HAP-1 (cell line): ENCODE data around the gene CISH.

Experiments
- DNase-seq, 2 experiments: peaks; one replicate each; pipeline ENCODE4 v3.0.0-alpha.2; 2016 to 2020; ENCODE audit warnings: low spot score in 2 of 2
- H3K27me3 ChIP-seq: fragments of 250-450 bp; sonication (Bioruptor Pico); 2 replicates; pipeline ENCODE4 v1.5.1; 2020; ENCODE audit warnings: low read depth, mild to moderate bottlenecking, moderate library complexity
- H3K36me3 ChIP-seq: fragments of 250-450 bp; sonication (Bioruptor Pico); replicated peaks from 2 replicates; pipeline ENCODE4 v1.5.1; 2020; ENCODE audit warnings: mild to moderate bottlenecking
- H3K4me1 ChIP-seq: fragments of 250-450 bp; sonication (Bioruptor Pico); 2 replicates; pipeline ENCODE4 v1.5.1; 2020; ENCODE audit warnings: mild to moderate bottlenecking
- H3K4me3 ChIP-seq: fragments of 250-450 bp; sonication (Bioruptor Pico); 2 replicates; pipeline ENCODE4 v1.5.1; 2020; ENCODE audit warnings: mild to moderate bottlenecking, moderate library complexity
- H3K9me3 ChIP-seq: fragments of 250-450 bp; sonication (Bioruptor Pico); 2 replicates; pipeline ENCODE4 v1.5.1; 2020; ENCODE audit warnings: mild to moderate bottlenecking, moderate library complexity
- in situ Hi-C: fragments of 300-500 bp; cut with MboI; formaldehyde crosslinking; loops from 3 replicates; pipeline ENCODE4 v1.14.3; 2020; ENCODE audit warnings: low sequenced_read_pairs, inconsistent platforms, mixed read lengths

The CISH gene, protein sequence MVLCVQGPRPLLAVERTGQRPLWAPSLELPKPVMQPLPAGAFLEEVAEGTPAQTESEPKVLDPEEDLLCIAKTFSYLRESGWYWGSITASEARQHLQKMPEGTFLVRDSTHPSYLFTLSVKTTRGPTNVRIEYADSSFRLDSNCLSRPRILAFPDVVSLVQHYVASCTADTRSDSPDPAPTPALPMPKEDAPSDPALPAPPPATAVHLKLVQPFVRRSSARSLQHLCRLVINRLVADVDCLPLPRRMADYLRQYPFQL

GRCh38 chr3:50611464-50612233 is at the start of gene CISH:
Gene CISH (minus strand): TSS chr3:50611774. CDS start chr3:50611650, 124 bp downstream.
- peak; percentile 96 to 98 for DNase-seq
- peaks cover 18% of the 10 kb centered on the region for H3K4me1 ChIP-seq
- H3K9me3 ChIP-seq = no peaks in the 10 kb centered on the region
- H3K4me3 ChIP-seq = peak within 1 kb of the TSS; percentile 59
- H3K36me3 ChIP-seq = no peaks in the 10 kb centered on the region
- in situ Hi-C loops = no loop called here
- no peaks in the 10 kb centered on the region for H3K27me3 ChIP-seq

GRCh38 chr3:50660386-50660785 is 48.8 kb upstream of the CISH start:
- Histone ChIP-seq H3K4me3 (no peak overlapping the region), H3K36me3 (no peaks in the 10 kb centered on the region), H3K27me3 (no peaks in the 10 kb centered on the region), H3K9me3 (no peaks in the 10 kb centered on the region), H3K4me1 (no peaks in the 10 kb centered on the region)
- DNase-seq = no peak
- in situ Hi-C loops = no loop called here

DNA sequence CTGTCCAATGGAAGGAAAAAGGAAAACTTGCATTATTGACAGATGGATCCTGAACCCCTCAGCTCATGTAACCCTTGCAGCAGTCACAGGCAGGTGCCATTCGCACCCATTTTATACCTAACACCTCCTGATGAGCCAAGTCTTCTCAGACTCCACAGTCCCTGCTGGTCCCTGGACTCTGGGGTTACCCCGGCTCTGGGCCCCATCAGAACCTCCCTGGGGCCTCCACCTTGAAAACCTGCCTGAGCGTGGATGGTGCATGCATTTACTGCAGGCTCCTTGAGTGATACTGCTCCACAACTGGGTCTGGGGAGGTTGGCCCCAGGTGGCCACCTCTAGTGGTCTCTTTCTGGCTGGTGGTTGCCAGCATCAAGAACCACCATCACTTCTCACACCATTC is 47.3 kb upstream of the CISH start:
- H3K4me3 ChIP-seq = no peak overlapping the region
- DNase-seq = no peak
- H3K36me3 ChIP-seq = no peaks in the 10 kb centered on the region
- H3K9me3 ChIP-seq = no peaks in the 10 kb centered on the region
- H3K27me3 ChIP-seq = no peaks in the 10 kb centered on the region
- H3K4me1 ChIP-seq = no peaks in the 10 kb centered on the region
- in situ Hi-C loops = no loop called here

DNA sequence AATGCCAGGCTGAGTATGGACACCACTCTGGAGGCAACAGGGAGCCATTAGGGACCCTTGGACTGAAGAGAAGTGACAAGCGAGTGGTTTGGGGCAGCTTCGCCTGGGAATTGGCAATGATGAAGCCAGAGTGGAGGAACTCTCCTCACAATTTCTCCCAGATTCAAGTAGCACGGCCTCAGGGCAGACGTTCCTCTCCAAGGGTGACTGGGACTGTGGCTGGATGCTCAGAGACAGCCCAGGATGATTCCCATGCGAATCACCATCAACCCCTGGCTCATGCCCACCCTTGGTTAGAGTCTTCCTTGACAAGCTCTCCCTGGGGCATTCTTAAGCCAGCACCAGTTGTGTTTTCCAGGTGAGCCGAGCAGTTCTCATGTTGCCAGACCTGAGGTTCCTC is 46.8 kb upstream of the CISH start:
- no peak for DNase-seq
- in situ Hi-C loops = no loop called here
- H3K4me1 ChIP-seq = no peaks in the 10 kb centered on the region
- no peaks in the 10 kb centered on the region for H3K27me3 ChIP-seq
- no peak overlapping the region for H3K4me3 ChIP-seq
- H3K9me3 ChIP-seq = no peaks in the 10 kb centered on the region
- no peaks in the 10 kb centered on the region for H3K36me3 ChIP-seq

DNA sequence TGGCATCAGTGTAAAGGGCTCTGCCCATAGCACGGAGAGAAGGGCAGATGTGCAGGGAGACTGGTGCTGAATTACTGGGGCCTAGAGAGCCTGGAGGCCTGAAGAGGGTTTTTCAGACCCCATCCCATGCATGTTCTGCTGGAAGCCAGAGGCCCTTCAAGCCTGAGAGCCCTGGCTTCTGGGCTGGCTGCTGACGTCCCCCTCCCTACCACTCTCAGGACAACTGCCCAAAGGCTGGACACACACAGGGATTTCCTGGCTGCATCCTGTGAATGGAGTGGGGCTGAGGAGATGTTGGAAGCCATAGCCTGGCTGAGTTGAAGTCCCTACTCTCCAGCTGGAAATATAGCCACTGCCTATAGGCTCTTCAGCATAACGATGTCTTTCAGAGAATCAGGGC is 46.2 kb upstream of the CISH start:
- Histone ChIP-seq H3K36me3 (no peaks in the 10 kb centered on the region), H3K9me3 (no peaks in the 10 kb centered on the region), H3K4me1 (no peaks in the 10 kb centered on the region), H3K4me3 (no peak overlapping the region), H3K27me3 (no peaks in the 10 kb centered on the region)
- in situ Hi-C loops = no loop called here
- DNase-seq = no peak

- no peaks in the 10 kb centered on the region for H3K36me3 ChIP-seq
- H3K4me3 ChIP-seq = no peak overlapping the region
- H3K9me3 ChIP-seq = no peaks in the 10 kb centered on the region
- in situ Hi-C loops = no loop called here
- no peak for DNase-seq
- no peaks in the 10 kb centered on the region for H3K4me1 ChIP-seq
- H3K27me3 ChIP-seq = no peaks in the 10 kb centered on the region
These were observed 45.8 kb upstream of the CISH start for GRCh38 chr3:50657407-50657806.

GRCh38 chr3:50656417-50657195 is 45.0 kb upstream of the CISH start:
- Histone ChIP-seq H3K4me1 (no peaks in the 10 kb centered on the region), H3K9me3 (no peaks in the 10 kb centered on the region), H3K36me3 (no peaks in the 10 kb centered on the region), H3K4me3 (no peak overlapping the region), H3K27me3 (no peaks in the 10 kb centered on the region)
- DNase-seq = no peak
- in situ Hi-C loops = no loop called here

DNA sequence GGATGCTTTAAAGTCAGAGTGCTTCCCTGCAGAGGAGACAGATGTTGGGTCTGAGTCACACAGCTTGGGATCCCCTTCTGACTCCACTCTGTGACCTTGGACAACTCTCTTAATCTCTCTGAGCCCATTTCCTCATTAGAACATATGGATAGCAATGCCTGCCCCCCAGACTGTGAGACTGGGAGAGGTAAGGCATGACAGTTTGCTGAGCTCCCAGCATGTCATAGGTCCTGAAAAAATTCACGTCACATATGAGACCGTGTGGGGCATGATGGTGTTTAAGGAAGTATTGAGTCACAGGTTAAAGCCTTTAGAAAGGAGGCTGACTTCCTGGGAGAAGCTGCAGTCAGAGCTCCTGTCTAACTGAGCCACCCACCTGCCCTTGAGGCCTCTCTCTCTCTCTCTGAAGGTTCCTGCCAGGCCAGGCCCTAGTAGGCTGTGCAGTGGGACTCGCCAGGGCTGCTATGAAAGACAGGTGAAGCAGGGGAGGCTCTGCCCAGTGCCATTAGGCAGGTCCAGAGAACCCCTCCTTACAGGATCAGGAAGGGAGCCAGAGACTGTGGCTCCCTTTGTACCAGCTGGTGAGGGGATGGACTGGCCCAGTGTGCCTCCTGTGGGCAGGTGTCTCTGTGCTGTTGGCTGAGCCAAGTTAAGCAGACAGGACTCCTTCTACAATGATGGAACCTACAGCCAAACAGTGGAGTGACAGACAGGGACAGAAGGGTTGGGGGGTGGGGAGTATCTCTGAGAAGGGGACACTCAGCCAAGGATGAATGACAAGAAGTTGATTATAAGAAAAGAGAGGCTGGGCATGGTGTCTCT is 43.6 kb upstream of the CISH start:
- Histone ChIP-seq H3K36me3 (no peaks in the 10 kb centered on the region), H3K4me1 (no peaks in the 10 kb centered on the region), H3K4me3 (no peak overlapping the region), H3K27me3 (no peaks in the 10 kb centered on the region), H3K9me3 (no peaks in the 10 kb centered on the region)
- in situ Hi-C loops = no loop called here
- DNase-seq = no peak

DNA sequence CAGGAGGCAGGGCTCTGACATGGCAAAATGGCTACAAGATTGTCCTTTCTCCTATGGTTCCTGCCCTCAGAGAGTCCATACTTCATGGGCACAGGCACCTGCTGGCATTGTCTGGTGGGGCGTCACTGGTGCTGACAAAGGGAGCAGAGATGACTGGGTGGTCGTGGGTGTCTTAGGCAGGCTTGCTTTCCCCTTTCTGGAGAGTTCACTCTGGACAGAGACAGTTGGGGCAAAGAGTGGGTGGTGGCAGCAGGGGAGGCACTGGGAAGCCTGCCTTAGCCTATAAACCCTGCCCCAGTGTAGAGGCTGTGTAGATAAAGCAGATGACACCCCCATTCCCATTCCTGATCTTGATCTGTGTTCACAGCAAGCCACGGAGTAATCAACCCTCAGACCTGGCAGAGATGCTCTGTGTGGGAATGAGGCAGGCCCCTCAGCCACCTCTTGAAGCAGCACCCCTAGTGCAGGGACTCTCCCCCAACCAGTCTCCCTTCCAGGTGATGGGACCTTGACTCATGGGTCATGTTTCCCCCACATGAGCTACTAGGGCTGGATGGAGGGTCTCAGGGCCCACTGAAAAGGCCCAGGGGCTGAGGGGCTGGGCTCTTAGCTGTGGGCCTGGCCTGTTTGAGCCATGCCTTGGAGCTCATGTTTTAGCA is 42.5 kb upstream of the CISH start:
- DNase-seq = no peak
- Histone ChIP-seq H3K9me3 (no peaks in the 10 kb centered on the region), H3K36me3 (peaks cover under 1% of the 10 kb centered on the region; the same call in 1 of the 2 replicates), H3K27me3 (no peaks in the 10 kb centered on the region), H3K4me3 (no peak overlapping the region), H3K4me1 (no peaks in the 10 kb centered on the region)
- in situ Hi-C loops = no loop called here

GRCh38 chr3:50652709-50653108 is 41.1 kb upstream of the CISH start:
- in situ Hi-C loops = no loop called here
- DNase-seq = peak in 1 of 2 experiments; percentile 55
- H3K36me3 ChIP-seq = peaks cover 11% of the 10 kb centered on the region

DNA sequence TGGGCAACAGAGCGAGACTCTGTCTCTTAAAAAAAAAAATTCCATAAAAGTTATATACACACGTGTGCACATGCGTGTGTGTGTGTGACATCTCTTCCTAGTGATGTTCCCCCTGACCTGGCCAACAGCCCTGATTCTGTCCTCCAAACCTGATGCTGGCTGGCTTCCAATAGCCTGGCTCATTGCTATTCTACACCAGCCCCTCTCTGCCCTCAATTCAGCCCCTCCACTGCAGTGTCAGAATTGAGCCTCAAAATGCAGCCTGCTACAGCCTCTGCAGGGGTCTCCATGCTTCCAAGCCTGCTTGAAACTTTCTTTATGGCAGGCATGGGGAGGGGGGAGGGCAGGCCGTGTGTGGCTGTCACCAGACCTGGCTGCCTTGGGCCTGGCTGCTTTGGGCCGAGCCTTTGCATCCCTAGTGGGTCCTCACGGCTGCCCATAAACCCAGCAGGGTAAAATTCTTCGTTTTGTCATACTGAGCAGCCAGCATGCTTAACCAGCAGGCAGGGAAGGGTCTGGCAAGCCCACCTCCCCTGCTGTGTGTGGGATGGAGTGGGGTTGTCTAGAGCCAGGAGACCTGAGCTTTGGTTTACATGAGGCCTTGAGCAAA is 40.5 kb upstream of the CISH start:
- no peak overlapping the region for H3K4me3 ChIP-seq
- in situ Hi-C loops = no loop called here

More at GRCh38 chr3:50652709-50653108, 41.1 kb upstream of the CISH start:
- no peaks in the 10 kb centered on the region for H3K4me1 ChIP-seq
- no peaks in the 10 kb centered on the region for H3K27me3 ChIP-seq
- no peak overlapping the region for H3K4me3 ChIP-seq
- no peaks in the 10 kb centered on the region for H3K9me3 ChIP-seq

DNA sequence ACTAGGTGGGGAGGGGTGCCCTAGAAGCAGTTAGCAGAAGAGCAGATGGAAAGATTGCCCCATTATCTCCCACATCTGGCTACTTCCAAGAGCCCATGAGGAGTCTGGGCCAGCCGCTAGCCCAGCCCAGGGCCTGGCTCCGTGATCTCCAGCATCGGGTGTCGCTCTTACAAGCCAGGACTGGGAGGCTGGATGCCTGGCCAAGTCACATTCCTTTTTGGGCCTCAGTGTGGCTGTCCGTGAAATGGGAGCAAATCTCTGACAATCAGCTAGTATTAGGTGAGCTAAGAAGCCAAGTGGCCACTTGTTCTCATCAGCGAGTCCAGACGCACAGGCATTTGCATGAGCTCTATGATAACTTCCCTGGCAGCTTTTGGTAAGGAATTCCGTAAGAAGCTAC is 39.9 kb upstream of the CISH start:
- in situ Hi-C loops = no loop called here
- peaks cover 20% of the 10 kb centered on the region for H3K36me3 ChIP-seq
- no peak for DNase-seq
- no peaks in the 10 kb centered on the region for H3K27me3 ChIP-seq
- no peaks in the 10 kb centered on the region for H3K9me3 ChIP-seq
- H3K4me3 ChIP-seq = no peak overlapping the region
- no peaks in the 10 kb centered on the region for H3K4me1 ChIP-seq

More for the DNA sequence above, 40.5 kb upstream of the CISH start:
- peaks cover 18% of the 10 kb centered on the region for H3K36me3 ChIP-seq
- no peaks in the 10 kb centered on the region for H3K27me3 ChIP-seq
- no peaks in the 10 kb centered on the region for H3K9me3 ChIP-seq
- no peaks in the 10 kb centered on the region for H3K4me1 ChIP-seq
- no peak for DNase-seq
